ENCODE measurements around the gene TBC1D19.

Gene TBC1D19

DNA sequence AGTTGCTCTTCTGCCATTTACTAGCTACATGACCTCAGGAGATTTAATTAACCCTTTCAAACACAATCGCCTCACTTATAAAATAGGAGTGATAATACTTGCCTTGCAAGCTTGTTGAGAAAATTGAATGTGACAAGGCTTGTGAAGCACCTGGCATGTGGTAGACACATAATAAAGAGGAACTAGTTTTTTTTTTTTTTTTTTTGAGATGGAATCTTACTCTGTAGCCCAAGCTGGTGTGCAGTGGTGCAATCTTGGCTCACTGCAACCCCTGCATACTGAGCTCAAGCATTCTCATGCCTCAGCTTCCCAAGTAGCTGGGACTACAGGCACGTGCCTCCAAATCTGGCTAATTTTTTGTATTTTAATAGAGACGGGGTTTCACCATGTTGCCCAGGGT, 203.0 kb downstream of the TBC1D19 start:
- DNase-seq = no peak

DNA sequence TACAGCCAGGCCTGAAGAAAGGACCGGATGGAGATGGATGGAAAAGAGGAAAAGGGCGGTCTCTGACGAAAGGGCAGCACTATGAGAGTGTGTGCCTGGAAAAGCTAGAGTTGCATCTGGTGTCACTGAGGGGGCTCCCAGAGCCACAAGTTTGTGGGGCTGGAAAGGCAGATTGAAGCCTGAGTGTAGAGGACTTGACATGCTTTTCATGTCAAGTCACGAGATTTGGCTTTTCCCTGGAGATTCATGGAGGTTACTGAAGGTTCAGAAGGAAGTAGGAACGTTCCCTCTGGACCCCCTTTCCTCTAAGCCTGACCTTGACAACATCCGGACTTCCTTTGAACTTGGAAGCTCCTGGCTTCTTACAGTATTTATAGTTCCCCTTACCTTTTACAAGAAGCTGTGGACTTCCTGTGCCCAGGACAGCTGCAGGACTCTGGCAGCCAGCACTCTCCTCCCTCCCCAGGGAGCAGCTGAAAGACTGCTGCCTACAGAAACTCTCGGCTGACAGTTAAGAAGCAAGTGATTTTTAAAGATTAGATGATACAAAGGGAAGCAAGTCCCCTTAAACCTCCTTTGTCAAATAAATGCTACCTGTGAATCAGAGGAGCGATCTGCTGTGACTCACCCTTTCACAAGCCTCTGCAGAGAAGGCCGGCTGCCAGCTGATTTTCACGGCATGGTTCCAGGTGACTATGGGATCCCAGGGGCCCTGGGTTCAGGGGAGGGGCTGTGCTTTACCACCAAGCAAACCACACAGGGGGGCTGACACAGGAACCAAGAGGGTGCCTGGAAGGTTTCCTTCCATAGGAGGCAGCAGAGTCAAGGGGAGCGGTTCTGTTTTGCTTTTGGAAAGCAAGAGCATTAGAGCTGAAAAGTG, 203.8 kb downstream of the TBC1D19 start:
- peak; percentile 30 for DNase-seq

DNA sequence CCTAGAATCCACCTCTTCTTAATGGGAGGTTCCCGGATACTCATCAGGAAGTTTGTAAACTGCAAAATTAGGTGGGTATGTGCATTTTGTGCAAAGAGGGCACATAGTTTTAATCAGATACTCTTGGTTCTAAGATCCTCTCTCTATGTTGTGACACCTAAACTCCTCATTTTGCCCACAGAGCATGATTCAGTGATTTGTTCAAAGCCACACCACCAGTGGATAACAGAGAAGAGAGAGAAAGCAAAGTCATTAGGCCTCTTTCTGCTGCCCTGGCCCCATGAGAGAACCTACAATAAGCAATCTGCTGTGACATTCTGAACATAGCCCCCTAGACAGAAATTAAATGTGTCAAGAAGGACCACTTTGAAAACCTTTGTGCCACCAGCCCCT, 204.5 kb downstream of the TBC1D19 start:
- no peak for DNase-seq

GRCh38 chr4:26789208-26789607, 205.3 kb downstream of the TBC1D19 start:
- DNase-seq = no peak

DNA sequence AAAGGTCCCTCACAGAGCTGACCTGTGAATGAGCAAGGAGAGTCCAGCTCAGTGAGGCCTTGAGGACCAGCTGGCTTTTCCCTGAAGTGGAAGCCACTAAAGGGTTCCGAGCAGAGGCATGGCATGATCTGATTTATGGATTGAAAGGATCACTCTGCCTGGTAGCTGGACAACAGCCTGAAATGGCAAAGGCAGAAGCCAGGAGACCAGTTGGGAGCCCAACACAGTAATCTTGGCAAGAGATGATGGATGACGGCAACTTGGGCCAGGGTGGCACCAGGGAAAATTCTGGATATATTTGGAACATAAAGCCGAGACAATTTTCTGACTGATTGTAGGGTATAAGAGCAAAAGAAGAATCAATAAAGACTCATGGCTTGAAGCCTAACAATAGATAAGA, 207.5 kb downstream of the TBC1D19 start:
- DNase-seq = no peak

DNA sequence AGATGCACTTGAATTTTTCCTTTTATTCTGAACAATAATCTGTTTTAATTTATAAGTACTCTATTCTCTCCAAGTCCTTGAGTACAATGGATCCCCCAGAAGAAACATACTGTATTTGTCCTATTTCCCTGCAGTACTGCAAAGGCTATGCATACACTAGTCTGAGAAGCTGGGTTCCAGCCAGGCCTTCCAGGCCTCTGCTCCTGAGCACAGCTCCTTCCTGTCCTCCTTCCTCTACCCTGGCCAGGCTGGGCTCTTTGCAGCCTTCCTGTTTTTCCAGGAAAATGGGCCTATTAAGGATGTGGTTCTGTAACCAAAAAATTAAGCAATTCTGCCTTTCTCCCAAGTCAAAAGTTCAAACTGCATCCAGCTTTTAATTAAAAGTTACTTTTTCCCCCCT, 208.8 kb downstream of the TBC1D19 start:
- DNase-seq = no peak

DNA sequence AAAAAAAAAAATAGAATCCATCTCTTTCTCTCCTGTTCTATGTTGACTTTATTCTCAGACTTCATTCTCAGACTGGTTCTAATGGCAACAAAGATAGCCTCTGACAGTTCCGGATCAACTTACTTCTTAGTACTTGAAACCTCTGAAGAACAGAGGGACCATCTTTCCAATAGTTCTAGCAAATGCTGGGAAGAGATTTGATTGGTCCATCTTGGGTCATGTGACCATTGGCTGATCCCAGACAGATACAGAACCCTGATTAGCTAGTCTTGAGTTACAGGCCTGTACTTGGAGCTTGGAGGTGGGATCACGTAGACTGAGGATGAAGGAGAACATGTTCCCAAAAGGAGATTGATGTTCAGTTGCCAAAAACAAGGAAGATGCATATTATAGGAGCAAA, 209.9 kb downstream of the TBC1D19 start:
- DNase-seq = no peak

- no peak for DNase-seq
Measured at GRCh38 chr4:26796081-26796480, 212.2 kb downstream of the TBC1D19 start.

- no peak for DNase-seq
Measured at GRCh38 chr4:26802790-26803189, 218.9 kb downstream of the TBC1D19 start.

DNA sequence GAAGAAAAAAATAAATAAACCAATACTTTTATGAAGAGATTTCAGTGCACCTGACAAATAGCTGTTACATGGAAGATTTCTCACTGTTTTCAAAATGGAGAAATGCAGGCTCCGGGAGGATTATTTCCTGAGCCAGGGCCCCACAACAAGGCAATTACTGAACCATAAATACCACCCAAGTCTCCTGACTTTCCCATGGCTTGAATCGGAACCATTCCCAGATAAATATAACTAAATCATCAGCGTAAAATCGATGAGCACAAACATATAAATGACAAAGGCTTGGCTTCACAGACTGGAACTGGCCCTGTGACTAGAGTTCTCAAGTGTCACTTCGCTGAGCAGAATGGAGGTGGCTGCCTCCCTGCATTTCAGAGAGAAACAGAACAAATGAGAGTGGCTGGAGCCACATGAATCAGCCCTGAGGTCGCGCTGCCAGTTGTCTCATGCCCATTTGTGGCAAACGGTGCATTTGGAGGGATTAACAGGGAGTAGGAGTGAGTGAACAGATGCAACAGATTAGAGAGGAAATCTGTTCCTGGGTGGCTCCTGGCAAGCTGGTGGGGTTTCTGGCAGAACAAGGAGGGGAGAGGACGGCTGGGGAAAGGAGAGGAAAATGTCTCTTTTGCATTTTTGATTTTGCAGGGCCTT, 219.5 kb downstream of the TBC1D19 start:
- DNase-seq = no peak

GRCh38 chr4:26804451-26804850, 220.6 kb downstream of the TBC1D19 start:
- no peak for DNase-seq

DNA sequence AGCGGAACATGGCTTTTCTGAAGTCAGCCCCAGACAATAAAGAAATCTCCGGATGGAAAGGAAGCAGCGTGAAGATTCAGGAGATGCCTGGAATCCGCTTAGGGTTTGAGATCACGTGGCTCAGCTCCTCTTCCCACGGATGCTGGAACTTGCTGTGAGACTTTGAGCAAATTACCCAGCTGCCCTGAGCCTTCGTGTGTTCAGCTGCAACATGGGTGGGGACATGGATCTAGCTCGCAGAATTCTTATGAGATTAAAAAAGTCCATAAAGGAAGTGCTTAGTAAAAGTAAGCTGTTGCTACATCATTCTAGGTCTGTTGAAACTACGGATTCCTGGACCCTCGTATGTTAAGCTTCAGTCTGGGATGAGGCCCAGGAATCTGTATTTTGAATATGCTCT, 221.0 kb downstream of the TBC1D19 start:
- no peak for DNase-seq
